HEK293 (cell line): Measurements from ENCODE around the gene TMA16.

Source experiments
- ZFP41 ChIP-seq: fragments of 450-650 bp; formaldehyde crosslinking; IDR thresholded peaks from 2 replicates; pipeline ENCODE4 v1.5.1; 2016; ENCODE audit warnings: missing biosample characterization, missing genetic modification characterization, borderline replicate concordance
- TF ChIP-seq, protein P1 (sequence below): fragments of 450-650 bp; formaldehyde crosslinking; IDR thresholded peaks from 2 replicates; pipeline ENCODE4 v1.5.1; 2016; ENCODE audit warnings: missing biosample characterization, missing genetic modification characterization

DNA sequence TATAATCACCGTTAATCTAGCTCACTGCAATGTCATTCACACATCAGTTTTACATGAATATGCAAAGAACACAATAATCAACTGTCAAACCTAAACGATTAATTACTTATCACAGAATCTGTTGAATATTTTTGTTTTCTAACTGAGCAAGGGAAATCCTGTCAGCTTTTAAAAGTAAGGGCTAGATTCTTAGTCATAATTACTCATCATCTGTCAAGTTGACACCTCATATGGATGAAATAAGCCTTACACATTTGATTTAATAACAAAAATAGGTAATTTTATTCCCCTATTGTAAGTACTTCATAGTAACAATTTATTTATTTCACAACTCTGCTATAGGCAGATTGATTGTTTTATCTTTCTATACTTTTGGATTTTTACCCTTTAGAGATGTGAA lies 32.7 kb downstream of the TMA16 start:
- TF ChIP-seq, protein P1, sequence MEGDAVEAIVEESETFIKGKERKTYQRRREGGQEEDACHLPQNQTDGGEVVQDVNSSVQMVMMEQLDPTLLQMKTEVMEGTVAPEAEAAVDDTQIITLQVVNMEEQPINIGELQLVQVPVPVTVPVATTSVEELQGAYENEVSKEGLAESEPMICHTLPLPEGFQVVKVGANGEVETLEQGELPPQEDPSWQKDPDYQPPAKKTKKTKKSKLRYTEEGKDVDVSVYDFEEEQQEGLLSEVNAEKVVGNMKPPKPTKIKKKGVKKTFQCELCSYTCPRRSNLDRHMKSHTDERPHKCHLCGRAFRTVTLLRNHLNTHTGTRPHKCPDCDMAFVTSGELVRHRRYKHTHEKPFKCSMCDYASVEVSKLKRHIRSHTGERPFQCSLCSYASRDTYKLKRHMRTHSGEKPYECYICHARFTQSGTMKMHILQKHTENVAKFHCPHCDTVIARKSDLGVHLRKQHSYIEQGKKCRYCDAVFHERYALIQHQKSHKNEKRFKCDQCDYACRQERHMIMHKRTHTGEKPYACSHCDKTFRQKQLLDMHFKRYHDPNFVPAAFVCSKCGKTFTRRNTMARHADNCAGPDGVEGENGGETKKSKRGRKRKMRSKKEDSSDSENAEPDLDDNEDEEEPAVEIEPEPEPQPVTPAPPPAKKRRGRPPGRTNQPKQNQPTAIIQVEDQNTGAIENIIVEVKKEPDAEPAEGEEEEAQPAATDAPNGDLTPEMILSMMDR = no peak
- TF ChIP-seq ZFP41 (tag by site-specific recombination) = no peak
